ENCODE data around the gene FUT3. TPM values are rescaled to one million over a fixed set of nuclear protein-coding genes. Genes with fewer than 3 reads are reported as not detected.
"Not testable (repeated sequence)": the region's sequence is repeated elsewhere in the genome, so short reads cannot be mapped to it uniquely, and the experiment has no call there.

FUT3 gene
- total RNA-seq, 1 donor from 2014 or later, result 11.3 TPM

DNA sequence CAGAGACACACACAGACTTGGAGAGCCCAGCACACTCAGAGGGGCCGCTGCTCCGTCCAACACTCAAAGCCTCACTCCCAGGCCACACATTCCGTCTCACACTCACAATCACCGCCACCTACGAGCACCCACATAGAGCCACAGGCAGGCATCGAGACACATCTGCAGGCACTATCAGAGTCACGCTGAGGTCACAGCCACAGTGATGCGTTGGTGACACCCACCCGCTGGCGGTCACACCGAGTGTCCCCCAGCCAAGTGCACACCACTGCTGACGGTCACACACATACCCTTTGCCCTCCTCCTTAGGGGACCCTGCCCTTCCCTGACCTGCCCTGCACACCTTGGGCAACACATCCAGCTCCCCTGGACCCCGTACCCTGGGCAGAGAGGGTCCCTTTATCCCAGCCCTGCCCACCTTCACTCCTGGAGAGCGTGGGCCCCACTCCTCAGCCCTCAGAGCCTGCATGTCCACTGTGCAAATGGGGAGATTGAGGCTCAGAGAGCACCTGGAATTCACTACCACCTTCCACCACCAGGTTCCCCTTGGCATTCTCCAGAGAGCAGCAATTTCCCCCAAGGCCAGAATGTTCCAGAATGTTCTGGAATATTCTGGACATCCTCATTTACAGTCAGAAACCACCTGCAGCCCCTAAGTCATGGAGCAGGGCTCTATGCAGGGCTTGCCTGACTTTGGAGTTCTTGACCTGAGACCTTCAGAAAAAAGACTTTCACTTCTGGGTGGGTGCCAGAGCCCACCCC is 13.7 kb upstream of the FUT3 start:
- intact Hi-C loops (cut with DNase I), result no loop called here
- TF ChIP-seq, protein P1, sequence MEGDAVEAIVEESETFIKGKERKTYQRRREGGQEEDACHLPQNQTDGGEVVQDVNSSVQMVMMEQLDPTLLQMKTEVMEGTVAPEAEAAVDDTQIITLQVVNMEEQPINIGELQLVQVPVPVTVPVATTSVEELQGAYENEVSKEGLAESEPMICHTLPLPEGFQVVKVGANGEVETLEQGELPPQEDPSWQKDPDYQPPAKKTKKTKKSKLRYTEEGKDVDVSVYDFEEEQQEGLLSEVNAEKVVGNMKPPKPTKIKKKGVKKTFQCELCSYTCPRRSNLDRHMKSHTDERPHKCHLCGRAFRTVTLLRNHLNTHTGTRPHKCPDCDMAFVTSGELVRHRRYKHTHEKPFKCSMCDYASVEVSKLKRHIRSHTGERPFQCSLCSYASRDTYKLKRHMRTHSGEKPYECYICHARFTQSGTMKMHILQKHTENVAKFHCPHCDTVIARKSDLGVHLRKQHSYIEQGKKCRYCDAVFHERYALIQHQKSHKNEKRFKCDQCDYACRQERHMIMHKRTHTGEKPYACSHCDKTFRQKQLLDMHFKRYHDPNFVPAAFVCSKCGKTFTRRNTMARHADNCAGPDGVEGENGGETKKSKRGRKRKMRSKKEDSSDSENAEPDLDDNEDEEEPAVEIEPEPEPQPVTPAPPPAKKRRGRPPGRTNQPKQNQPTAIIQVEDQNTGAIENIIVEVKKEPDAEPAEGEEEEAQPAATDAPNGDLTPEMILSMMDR (IDR thresholded peaks at IDR 0.05), result no peak

DNA sequence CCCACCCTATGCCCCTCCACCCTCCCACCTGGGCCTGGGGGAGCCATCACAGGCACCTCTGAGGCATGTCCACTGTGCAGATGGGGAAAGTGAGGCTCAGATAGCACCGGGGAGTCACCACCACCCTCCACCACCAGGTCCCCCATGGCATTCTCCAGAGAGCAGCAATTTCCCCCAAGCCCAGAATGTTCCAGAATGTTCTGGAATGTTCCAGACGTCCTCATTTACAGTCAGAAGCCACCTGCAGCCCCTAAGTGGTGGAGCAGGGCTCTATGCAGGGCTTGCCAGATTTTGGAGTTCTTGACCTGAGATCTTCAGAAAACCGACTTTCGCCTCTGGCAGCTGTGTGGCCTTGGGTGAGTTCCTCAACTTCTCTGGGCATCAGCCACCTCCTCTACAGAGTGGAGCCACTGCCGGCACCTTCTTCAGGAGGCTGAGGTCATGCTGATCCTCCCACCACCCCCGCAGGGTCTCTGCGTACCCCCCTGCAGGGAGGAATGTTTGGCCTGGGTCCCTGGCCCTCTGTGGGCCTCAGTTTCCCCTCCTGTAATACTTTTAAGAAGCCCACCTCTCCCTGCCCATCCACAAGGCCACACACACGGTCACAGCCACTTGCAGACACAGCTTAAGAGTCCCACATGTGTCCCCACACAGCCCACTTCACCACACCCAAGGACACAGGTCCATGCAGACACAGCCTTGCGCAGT is 12.9 kb upstream of the FUT3 start:
- H3K27ac ChIP-seq, result no peak overlapping the region
- H3K4me1 ChIP-seq, result no peaks in the 10 kb centered on the region
- H3K27me3 ChIP-seq (ENCODE audit: low read depth), result no peaks in the 10 kb centered on the region
- DNase-seq, result no peak
- H3K4me3 ChIP-seq, result no peak overlapping the region
- intact Hi-C loops (cut with DNase I), result no loop called here
- no peaks in the 10 kb centered on the region for H3K36me3 ChIP-seq
- TF ChIP-seq, protein P1 (IDR thresholded peaks at IDR 0.05), result no peak
- ATAC-seq, result no peak
- no peaks in the 10 kb centered on the region for H3K9me3 ChIP-seq

More for the DNA sequence above, 13.7 kb upstream of the FUT3 start:
- H3K4me1 ChIP-seq, result no peaks in the 10 kb centered on the region
- H3K36me3 ChIP-seq, result no peaks in the 10 kb centered on the region
- H3K4me3 ChIP-seq, result no peak overlapping the region
- H3K9me3 ChIP-seq, result no peaks in the 10 kb centered on the region
- ATAC-seq (no peak), DNase-seq (no peak)
- no peaks in the 10 kb centered on the region for H3K27me3 ChIP-seq (ENCODE audit: low read depth)
- no peak overlapping the region for H3K27ac ChIP-seq

DNA sequence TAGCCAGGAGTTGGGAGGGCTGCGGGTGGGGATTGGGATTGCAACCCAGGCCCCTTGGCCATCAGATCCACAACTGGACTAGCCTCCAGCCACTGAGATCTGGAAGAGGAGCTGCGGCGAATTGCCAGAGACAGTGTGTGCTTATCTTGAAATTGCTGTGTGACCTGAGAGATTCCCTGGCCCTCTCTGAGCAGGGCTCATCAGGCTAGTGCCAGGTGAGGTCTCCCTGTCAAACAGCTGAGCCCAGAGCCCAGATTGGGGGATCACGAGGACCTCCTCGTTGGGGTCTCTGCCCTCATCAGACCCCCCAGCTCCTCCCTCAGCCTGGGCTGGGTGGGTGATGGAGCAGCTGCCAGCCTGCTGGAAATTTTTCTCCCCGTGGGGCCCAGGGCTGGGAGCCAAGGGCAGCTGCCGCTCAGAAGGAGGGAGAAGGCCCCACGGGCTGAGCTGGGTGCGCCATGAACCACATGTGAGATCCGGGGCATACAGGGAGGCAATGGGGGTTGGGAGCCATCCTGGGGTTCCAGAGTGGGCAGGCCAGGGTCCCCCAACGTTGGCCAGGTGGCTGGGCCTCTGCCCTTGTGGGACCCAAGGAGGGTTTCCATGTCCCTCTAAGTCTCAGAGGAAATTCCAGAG is 11.9 kb upstream of the FUT3 start:
- Histone ChIP-seq H3K4me1 (no peaks in the 10 kb centered on the region), H3K27me3 (ENCODE audit: low read depth) (no peaks in the 10 kb centered on the region), H3K4me3 (no peak overlapping the region), H3K9me3 (no peaks in the 10 kb centered on the region), H3K27ac (no peak overlapping the region), H3K36me3 (no peaks in the 10 kb centered on the region)
- TF ChIP-seq, protein P1 (IDR thresholded peaks at IDR 0.05), result no peak
- intact Hi-C loops (cut with DNase I), result no loop called here
- no peak for ATAC-seq
- DNase-seq, result no peak

DNA sequence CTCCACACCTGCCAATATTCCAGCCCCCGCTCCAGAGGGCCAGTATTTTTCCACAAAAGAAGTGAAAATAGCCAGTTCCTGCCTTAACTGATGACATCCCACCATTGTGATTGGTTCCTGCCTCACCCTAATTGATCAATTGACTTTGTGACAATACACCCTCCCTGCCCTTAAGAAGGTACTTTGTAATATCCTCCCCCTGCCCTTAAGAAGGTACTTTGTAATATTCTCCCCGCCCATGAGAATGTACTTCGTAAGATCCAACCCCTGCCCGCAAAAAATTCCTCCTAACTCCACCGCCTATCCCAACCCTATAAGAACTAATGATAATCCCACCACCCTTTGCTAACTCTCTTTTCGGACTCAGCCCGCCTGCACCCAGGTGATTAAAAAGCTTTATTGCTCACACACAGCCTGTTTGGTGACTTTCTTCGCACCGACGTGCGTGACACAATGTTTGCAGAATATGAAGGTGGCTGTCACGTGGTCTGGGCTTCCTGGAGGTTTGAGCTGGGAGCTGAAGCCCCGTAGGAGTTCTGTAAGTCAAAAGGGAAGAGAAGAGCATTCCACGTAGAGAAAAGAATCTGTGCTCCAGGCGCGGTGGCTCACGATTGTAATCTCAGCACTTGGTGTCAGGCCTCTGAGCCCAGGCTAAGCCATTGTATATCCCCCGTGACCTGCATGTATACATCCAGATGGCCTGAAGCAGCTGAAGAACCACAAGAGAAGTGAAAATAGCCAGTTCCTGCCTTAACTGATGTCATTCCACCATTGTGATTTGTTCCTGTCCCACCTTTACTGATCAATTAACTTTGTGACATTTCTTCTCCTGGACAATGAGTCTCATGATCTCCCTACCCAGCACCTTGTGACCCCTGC is 6.2 kb upstream of the FUT3 start:
- TF ChIP-seq, protein P1 (IDR thresholded peaks at IDR 0.05), result no peak
- DNase-seq (no peak), ATAC-seq (no peak)
- no peak overlapping the region for H3K27ac ChIP-seq
- H3K36me3 ChIP-seq, result no peaks in the 10 kb centered on the region
- no peaks in the 10 kb centered on the region for H3K4me1 ChIP-seq
- no peaks in the 10 kb centered on the region for H3K27me3 ChIP-seq (ENCODE audit: low read depth)
- no peaks in the 10 kb centered on the region for H3K9me3 ChIP-seq
- intact Hi-C loops (cut with DNase I), result no loop called here
- H3K4me3 ChIP-seq, result no peak overlapping the region

DNA sequence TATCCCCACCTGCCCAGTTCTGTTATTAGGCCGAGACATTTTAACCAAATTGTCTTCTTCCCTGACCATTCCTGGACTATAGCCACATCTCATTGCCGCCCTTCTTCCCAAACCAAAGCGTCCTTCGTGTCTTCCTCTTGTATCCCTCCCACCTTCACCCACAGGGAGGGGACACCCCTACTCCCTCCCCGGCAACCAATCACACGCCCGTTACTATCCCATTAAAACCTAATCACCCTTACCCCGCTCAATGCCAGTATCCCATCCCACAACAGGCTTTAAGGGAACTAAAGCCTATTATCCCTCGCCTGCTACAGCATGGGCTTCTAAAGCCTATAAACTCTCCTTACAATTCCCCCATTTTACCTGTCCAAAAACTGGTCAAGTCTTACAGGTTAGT is 3.9 kb upstream of the FUT3 start:
- H3K4me3 ChIP-seq; DNase-seq; H3K9me3 ChIP-seq; intact Hi-C loops (cut with DNase I); ATAC-seq; H3K27ac ChIP-seq; H3K36me3 ChIP-seq; H3K27me3 ChIP-seq (ENCODE audit: low read depth): not testable (repeated sequence)
- peaks cover 10% of the 10 kb centered on the region for H3K4me1 ChIP-seq

DNA sequence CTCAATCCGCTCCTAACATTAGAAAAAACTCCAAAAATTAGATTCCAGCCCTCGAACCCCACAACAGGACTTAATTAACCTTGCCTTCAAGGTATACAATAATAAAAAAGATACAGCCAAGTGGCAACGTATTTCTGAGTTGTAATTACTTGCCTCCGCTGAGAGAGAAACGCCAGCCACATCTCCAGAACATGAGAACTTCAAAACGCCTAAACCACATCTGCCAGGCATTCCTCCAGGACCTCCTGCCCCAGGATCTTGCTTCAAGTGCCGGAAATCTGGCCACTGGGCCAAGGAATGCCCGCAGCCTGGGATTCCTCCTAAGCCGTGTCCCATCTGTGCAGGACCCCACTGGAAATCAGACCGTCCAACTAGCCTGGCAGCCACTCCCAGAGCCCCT is 2.9 kb upstream of the FUT3 start:
- H3K27me3 ChIP-seq (ENCODE audit: low read depth); H3K4me3 ChIP-seq; DNase-seq; H3K27ac ChIP-seq; H3K36me3 ChIP-seq; intact Hi-C loops (cut with DNase I); H3K9me3 ChIP-seq; ATAC-seq: not testable (repeated sequence)
- peaks cover 11% of the 10 kb centered on the region for H3K4me1 ChIP-seq

All from lower lobe of right lung (tissue), 2 donors.